ENCODE data around the gene ERN1.

GRCh38 chr17:64009571-64010402 is 120.2 kb downstream of the ERN1 start:
- TF ChIP-seq, protein P1, sequence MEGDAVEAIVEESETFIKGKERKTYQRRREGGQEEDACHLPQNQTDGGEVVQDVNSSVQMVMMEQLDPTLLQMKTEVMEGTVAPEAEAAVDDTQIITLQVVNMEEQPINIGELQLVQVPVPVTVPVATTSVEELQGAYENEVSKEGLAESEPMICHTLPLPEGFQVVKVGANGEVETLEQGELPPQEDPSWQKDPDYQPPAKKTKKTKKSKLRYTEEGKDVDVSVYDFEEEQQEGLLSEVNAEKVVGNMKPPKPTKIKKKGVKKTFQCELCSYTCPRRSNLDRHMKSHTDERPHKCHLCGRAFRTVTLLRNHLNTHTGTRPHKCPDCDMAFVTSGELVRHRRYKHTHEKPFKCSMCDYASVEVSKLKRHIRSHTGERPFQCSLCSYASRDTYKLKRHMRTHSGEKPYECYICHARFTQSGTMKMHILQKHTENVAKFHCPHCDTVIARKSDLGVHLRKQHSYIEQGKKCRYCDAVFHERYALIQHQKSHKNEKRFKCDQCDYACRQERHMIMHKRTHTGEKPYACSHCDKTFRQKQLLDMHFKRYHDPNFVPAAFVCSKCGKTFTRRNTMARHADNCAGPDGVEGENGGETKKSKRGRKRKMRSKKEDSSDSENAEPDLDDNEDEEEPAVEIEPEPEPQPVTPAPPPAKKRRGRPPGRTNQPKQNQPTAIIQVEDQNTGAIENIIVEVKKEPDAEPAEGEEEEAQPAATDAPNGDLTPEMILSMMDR (IDR thresholded peaks at IDR 0.05 in 4 of 5, conservative IDR thresholded peaks at IDR 0.05 in 1 of 5), result no peak
- no peak for TF ChIP-seq POLR2A (IDR thresholded peaks at IDR 0.05)

All from gastrocnemius medialis (tissue), 4 donors.